Measurements from ENCODE around the gene THSD8. TPM values are rescaled to one million over a fixed set of nuclear protein-coding genes. Genes with fewer than 3 reads are reported as not detected.

Gene THSD8
- total RNA-seq, 1 donor from 2014 or later, result 29.4 TPM

- intact Hi-C loops (cut with micrococcal nuclease), result loop anchor here (1.0 to 5.0 kb wide), 3 partner anchors 80 to 170 kb away; no protein-coding TSS in a partner anchor
Measured at GRCh38 chr19:12846613-12847012, 44.7 kb downstream of the THSD8 start.

GRCh38 chr19:12847159-12848139 lies 45.6 kb downstream of the THSD8 start:
- intact Hi-C loops (cut with micrococcal nuclease), result loop anchor here (1.0 to 5.0 kb wide), 3 partner anchors 81 to 171 kb away; no protein-coding TSS in a partner anchor

Other genes starting within 250 kb of the THSD8 start
- 13.2 TPM in 2 replicates for gene ZNF490, start 191.3 kb upstream of the THSD8 start, total RNA-seq
- 30.6 and 34.4 TPM in 2 replicates for gene ZNF791, start 191.1 kb upstream of the THSD8 start, total RNA-seq
- 120 and 134 TPM in 2 replicates for gene MAN2B1, start 135.3 kb upstream of the THSD8 start, total RNA-seq
- 18.4 and 18.6 TPM in 2 replicates for gene WDR83, start 135.3 kb upstream of the THSD8 start, total RNA-seq
- gene DHPS, start 120.2 kb upstream of the THSD8 start, total RNA-seq, result 94.8 and 101 TPM in 2 replicates
- not detected in 2 replicates for gene GNG14, start 114.1 kb upstream of the THSD8 start, total RNA-seq
- 6.2 and 6.8 TPM in 2 replicates for gene FBXW9, start 105.4 kb upstream of the THSD8 start, total RNA-seq
- gene TNPO2, start 78.1 kb upstream of the THSD8 start, total RNA-seq, result 82.2 and 84.3 TPM in 2 replicates
- 176 and 181 TPM in 2 replicates for gene TRIR, start 67.4 kb upstream of the THSD8 start, total RNA-seq
- 61.5 and 68.5 TPM in 2 replicates for gene GET3, start 64.6 kb upstream of the THSD8 start, total RNA-seq
- not detected in 2 replicates for gene BEST2, start 50.3 kb upstream of the THSD8 start, total RNA-seq
- 12.0 and 14.6 TPM in 2 replicates for gene HOOK2, start 26.5 kb upstream of the THSD8 start, total RNA-seq
- 101 and 105 TPM in 2 replicates for gene JUNB, start 10.6 kb upstream of the THSD8 start, total RNA-seq
- gene PRDX2, start 269 bp upstream of the THSD8 start, total RNA-seq, result 278 and 282 TPM in 2 replicates
- 33.9 and 35.1 TPM in 2 replicates for gene RNASEH2A, start 4.5 kb downstream of the THSD8 start, total RNA-seq
- gene RTBDN, start 32.5 kb downstream of the THSD8 start, total RNA-seq, result not detected in 2 replicates
- gene MAST1, start 36.4 kb downstream of the THSD8 start, total RNA-seq, result 0.73 and 1.0 TPM in 2 replicates
- gene DNASE2, start 79.4 kb downstream of the THSD8 start, total RNA-seq, result 22.6 and 22.7 TPM in 2 replicates
- 0.11 and 0.32 TPM in 2 replicates for gene KLF1, start 85.1 kb downstream of the THSD8 start, total RNA-seq
- gene GCDH, start 89.1 kb downstream of the THSD8 start, total RNA-seq, result 40.9 and 43.2 TPM in 2 replicates
- gene SYCE2, start 117.2 kb downstream of the THSD8 start, total RNA-seq, result 2.5 and 3.8 TPM in 2 replicates
- gene FARSA, start 131.6 kb downstream of the THSD8 start, total RNA-seq, result 100 TPM in 2 replicates
- 1,104 and 1,112 TPM in 2 replicates for gene CALR, start 136.5 kb downstream of the THSD8 start, total RNA-seq
- 115 and 119 TPM in 2 replicates for gene RAD23A, start 143.8 kb downstream of the THSD8 start, total RNA-seq
- 17.6 and 19.6 TPM in 2 replicates for gene GADD45GIP1, start 155.2 kb downstream of the THSD8 start, total RNA-seq
- gene DAND5, start 167.5 kb downstream of the THSD8 start, total RNA-seq, result not detected in 2 replicates
- 0.91 and 1.3 TPM in 2 replicates for gene NFIX, start 193.4 kb downstream of the THSD8 start, total RNA-seq